Esophagus muscularis mucosa (tissue), 4 donors: ENCODE data around the gene C1orf105. TPM values are rescaled to one million over a fixed set of nuclear protein-coding genes. Genes with fewer than 3 reads are reported as not detected.

Experiments
- DNase-seq: peaks from one replicate; pipeline ENCODE4 v3.0.0-alpha.2; 2017; ENCODE audit errors: extremely low spot score
- H3K27ac ChIP-seq, 4 donors: fragments of 200-600 bp; sonication (generic); replicated peaks in 1 of 4; 1 replicate in 3 of 4; 2 replicates in 1 of 4; pipeline ENCODE4 v1.5.1; 2016 to 2019; ENCODE audit warnings: mild to moderate bottlenecking in 1 of 4
- H3K27me3 ChIP-seq, 4 donors: fragments of 200-600 bp; sonication (generic); one replicate each; pipeline versions ENCODE4 v1.5.1 to v1.6.0; 2016 to 2019
- H3K36me3 ChIP-seq, 4 donors: fragments of 200-600 bp; sonication (generic); one replicate each; pipeline ENCODE4 v1.5.1; 2016 to 2019
- H3K4me1 ChIP-seq, 4 donors: fragments of 200-600 bp; sonication (generic); one replicate each; pipeline ENCODE4 v1.5.1; 2016 to 2019
- H3K4me3 ChIP-seq, 4 donors: fragments of 200-600 bp; sonication (generic); 1 replicate in 2 of 4; 2 replicates in 2 of 4; pipeline ENCODE4 v1.5.1; 2016 to 2019; ENCODE audit warnings: mild to moderate bottlenecking in 4 of 4, moderate library complexity in 1 of 4
- H3K9me3 ChIP-seq, 4 donors: fragments of 200-600 bp; sonication (generic); 1 replicate in 3 of 4; 2 replicates in 1 of 4; pipeline ENCODE4 v1.5.1; 2016 to 2019
- EP300 ChIP-seq: sonication (generic); formaldehyde crosslinking; IDR thresholded peaks from one replicate; pipeline ENCODE4 v1.6.1; 2017; ENCODE audit warnings: antibody characterized with exemption
- POLR2A ChIP-seq: fragments of 450-650 bp; IDR thresholded peaks from one replicate; pipeline ENCODE4 v1.6.1; 2017; ENCODE audit warnings: antibody characterized with exemption, moderate library complexity, mild to moderate bottlenecking, low read depth
- POLR2AphosphoS5 ChIP-seq, 2 donors: sonication (generic); formaldehyde crosslinking; IDR thresholded peaks; one replicate each; pipeline ENCODE4 v1.6.1; 2017; ENCODE audit warnings: antibody characterized with exemption in 2 of 2
- WGBS: methylation state at CpG from one replicate; pipeline ENCODE4 v1.1.5; 2018; 5-methylcytosine and 5-hydroxymethylcytosine counted together
- intact Hi-C: fragments of 100-400 bp; cut with DNase I; formaldehyde crosslinking; loops from one replicate; pipeline ENCODE4 v1.15.1; 2023
- total RNA-seq, 4 donors: library from RNA; depleted of rRNA; stranded (reverse); fragments of >200 nt; gene quantifications; one replicate each; pipeline versions ENCODE4 v1.1.0 to v1.2.1, GENCODE V29; 2016
- TF ChIP-seq, protein P1 (sequence below), 3 experiments: fragments of 200-600 bp in 2 of 3; fragments of 450-650 bp in 1 of 3; sonication (generic) in 2 of 3; IDR thresholded peaks; one replicate each; pipeline ENCODE4 v1.5.1; 2017 to 2019; ENCODE audit warnings: antibody characterized with exemption in 3 of 3, mild to moderate bottlenecking in 2 of 3, moderate library complexity in 1 of 3

The C1orf105 gene
- total RNA-seq, 4 donors from 2014 or later, result not detected

DNA sequence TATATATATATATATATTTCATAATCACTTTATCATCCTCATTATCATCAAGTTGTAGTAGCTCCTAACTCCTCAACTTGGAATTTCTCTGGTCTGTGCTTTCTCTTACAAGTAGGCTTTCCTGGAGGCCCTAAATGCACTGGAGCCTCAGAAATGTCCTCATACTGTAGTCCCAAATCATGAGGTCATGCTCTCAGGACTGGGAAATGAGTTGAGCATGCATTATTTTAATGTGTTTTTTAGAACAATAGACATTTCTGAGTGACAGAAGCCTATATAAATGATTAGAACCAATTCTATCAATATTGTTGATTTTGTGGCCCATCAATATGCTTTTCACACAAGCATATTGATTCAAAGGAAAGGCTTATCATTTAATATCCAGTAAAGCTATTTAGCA, 42.9 kb upstream of the C1orf105 start:
- no peak overlapping the region for H3K4me3 ChIP-seq
- intact Hi-C loops, result no loop called here
- TF ChIP-seq, protein P1, sequence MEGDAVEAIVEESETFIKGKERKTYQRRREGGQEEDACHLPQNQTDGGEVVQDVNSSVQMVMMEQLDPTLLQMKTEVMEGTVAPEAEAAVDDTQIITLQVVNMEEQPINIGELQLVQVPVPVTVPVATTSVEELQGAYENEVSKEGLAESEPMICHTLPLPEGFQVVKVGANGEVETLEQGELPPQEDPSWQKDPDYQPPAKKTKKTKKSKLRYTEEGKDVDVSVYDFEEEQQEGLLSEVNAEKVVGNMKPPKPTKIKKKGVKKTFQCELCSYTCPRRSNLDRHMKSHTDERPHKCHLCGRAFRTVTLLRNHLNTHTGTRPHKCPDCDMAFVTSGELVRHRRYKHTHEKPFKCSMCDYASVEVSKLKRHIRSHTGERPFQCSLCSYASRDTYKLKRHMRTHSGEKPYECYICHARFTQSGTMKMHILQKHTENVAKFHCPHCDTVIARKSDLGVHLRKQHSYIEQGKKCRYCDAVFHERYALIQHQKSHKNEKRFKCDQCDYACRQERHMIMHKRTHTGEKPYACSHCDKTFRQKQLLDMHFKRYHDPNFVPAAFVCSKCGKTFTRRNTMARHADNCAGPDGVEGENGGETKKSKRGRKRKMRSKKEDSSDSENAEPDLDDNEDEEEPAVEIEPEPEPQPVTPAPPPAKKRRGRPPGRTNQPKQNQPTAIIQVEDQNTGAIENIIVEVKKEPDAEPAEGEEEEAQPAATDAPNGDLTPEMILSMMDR (IDR thresholded peaks at IDR 0.05), result no peak
- TF ChIP-seq EP300 (no peak), POLR2A (no peak), POLR2AphosphoS5 (IDR thresholded peaks at IDR 0.05) (no peak)
- no peak for DNase-seq
- no peaks in the 10 kb centered on the region for H3K27me3 ChIP-seq
- no peaks in the 10 kb centered on the region for H3K9me3 ChIP-seq
- no peak overlapping the region for H3K27ac ChIP-seq
- peaks cover 0 to 6% (median 4%) of the 10 kb centered on the region in 4 donors for H3K4me1 ChIP-seq
- H3K36me3 ChIP-seq, result no peaks in the 10 kb centered on the region

DNA sequence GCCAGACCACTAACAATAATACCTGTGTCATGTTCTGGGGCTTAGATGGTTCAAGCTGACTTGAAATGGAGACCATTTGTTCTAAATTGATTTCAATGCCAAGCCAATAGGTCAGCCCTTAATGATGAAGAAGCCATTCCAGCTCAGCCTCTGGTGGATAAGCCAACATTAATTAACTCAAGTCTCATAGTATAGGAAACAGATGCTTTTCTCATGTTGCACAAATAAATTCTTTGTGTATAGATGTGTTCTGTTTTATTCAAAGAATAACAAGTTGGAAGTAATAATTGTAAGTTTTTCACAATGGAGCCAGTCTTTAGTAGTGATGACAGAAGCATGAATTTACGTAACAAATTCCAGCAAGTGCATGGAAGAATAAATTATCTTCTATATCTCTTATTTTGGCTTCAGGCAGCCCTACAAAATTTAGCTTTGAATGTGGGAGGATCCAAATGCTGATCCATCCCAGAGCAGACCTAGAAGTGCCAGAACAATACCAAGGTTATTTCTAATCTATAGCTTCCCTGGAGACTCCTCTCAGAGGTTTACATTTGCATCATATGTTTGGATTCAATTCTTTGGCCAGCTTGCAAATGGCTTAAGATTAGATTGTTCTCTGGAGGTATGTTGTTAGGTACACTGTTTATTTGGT, 42.2 kb upstream of the C1orf105 start:
- DNase-seq, result no peak
- H3K27me3 ChIP-seq, result no peaks in the 10 kb centered on the region
- TF ChIP-seq POLR2AphosphoS5 (IDR thresholded peaks at IDR 0.05) (no peak), EP300 (no peak), POLR2A (no peak)
- TF ChIP-seq, protein P1 (IDR thresholded peaks at IDR 0.05), result no peak
- H3K36me3 ChIP-seq, result no peaks in the 10 kb centered on the region
- H3K9me3 ChIP-seq, result no peaks in the 10 kb centered on the region
- 87% methylated on average over 1 of the region's 1 CpG for WGBS
- intact Hi-C loops, result no loop called here
- H3K27ac ChIP-seq, result no peak overlapping the region
- H3K4me3 ChIP-seq, result no peak overlapping the region
- H3K4me1 ChIP-seq, result peaks cover 0 to 12% (median 11%) of the 10 kb centered on the region in 4 donors

- intact Hi-C loops, result no loop called here
- Histone ChIP-seq H3K36me3 (no peaks in the 10 kb centered on the region), H3K27me3 (no peaks in the 10 kb centered on the region), H3K4me1 (peaks cover 0 to 26% (median 22%) of the 10 kb centered on the region in 4 donors), H3K27ac (no peak overlapping the region), H3K4me3 (no peak overlapping the region), H3K9me3 (no peaks in the 10 kb centered on the region)
- 43% methylated on average over 6 of the region's 6 CpGs for WGBS
- TF ChIP-seq EP300, result no peak
- DNase-seq, result no peak
Observed at GRCh38 chr1:172380441-172381244, 39.8 kb upstream of the C1orf105 start.

- no peak overlapping the region for H3K4me3 ChIP-seq
- H3K4me1 ChIP-seq, result peaks cover 0 to 26% (median 22%) of the 10 kb centered on the region in 4 donors
- 77% methylated on average over 2 of the region's 2 CpGs for WGBS
- DNase-seq, result no peak
- intact Hi-C loops, result no loop called here
- H3K9me3 ChIP-seq, result no peaks in the 10 kb centered on the region
- H3K27me3 ChIP-seq, result no peaks in the 10 kb centered on the region
- H3K36me3 ChIP-seq, result no peaks in the 10 kb centered on the region
- no peak overlapping the region for H3K27ac ChIP-seq
- no peak for TF ChIP-seq POLR2A
- no peak for TF ChIP-seq EP300
- no peak for TF ChIP-seq POLR2AphosphoS5 (IDR thresholded peaks at IDR 0.05)
- TF ChIP-seq, protein P1 (IDR thresholded peaks at IDR 0.05), result no peak
Observed at GRCh38 chr1:172381946-172382345, 38.5 kb upstream of the C1orf105 start.

- Histone ChIP-seq H3K4me1 (peaks cover 0 to 26% (median 22%) of the 10 kb centered on the region in 4 donors), H3K9me3 (no peaks in the 10 kb centered on the region), H3K36me3 (no peaks in the 10 kb centered on the region), H3K4me3 (no peak overlapping the region), H3K27ac (peak overlapping the region in 3 of 4 donors; percentile 33 to 50 (median 43)), H3K27me3 (no peaks in the 10 kb centered on the region)
- no peak for TF ChIP-seq POLR2AphosphoS5 (IDR thresholded peaks at IDR 0.05)
- intact Hi-C loops, result no loop called here
- no peak for DNase-seq
- WGBS, result 53% methylated on average over 1 of the region's 1 CpG
Observed at GRCh38 chr1:172382406-172382805, 38.1 kb upstream of the C1orf105 start.
